ENCODE data around the gene DOCK10.
A peak's percentile ranks its signal among the peaks of the same experiment; 100 is the strongest.

- no peak for TF ChIP-seq EZH2 (IDR thresholded peaks at IDR 0.05; ENCODE audit: borderline replicate concordance, low read depth, low read length, severe bottlenecking)
- TF ChIP-seq GATA2 (IDR thresholded peaks at IDR 0.05; ENCODE audit: insufficient read depth, insufficient read length, low read depth, low read length): peak; percentile 38
- TF ChIP-seq POLR2A (IDR thresholded peaks at IDR 0.05; ENCODE audit: low read depth, low read length): no peak
- TF ChIP-seq POLR2AphosphoS5 (IDR thresholded peaks at IDR 0.05; ENCODE audit: insufficient read depth, low read depth, low read length): no peak
Measured at GRCh38 chr2:225056330-225057073, 14.2 kb upstream of the DOCK10 start.
